NCI-H1694 (cell line): ENCODE data around the gene BZW2.

ENCODE experiments used
- DNase-seq: peaks from one replicate; lab custom pipeline; 2025; lab: John Stamatoyannopoulos, UW

BZW2 gene

DNA sequence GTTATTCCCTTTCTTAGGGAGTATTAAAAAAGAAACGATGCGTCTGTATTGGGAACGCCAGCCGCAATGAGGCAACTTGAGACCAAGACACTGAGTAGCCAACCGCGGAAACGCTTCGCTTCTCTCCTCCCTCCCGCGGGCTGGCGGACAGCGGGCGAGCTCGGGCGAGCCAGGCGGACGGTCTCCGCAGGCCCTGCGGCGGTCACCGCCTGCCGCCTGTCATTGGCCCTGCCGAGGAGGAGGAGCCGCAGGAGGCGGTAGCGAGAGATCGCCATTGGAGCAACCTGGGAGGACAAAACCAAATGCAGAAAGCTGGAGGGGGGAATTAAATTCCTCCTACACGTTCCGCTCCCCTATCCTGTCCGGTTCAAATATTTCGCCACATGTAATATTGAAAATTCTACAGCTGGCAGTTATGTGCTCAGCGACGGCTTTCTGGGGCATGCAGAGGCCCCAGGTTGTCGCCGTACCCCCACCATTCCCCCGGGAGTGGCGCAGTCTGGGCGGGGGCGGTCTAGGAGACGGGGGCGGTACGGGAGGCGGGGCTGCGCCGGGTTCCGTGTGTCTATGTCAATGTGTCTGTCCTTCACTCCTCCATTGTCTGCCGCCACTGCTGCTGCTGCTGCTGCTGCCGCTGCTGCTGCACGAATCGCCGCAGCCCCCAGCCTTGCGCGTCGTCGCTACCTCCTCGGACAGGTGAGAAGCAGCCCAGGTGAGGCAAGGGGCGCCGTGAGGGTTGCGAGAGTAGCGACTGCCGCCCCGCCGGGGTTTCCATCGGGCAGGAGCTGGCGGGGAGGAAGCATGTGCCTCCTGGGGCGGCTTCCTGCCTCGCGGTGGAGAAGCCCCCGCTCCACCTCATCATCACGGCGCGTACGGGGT, at the start of gene BZW2, which contains the start of gene ANKMY2:
Gene BZW2 (plus strand): TSS at position 589 of the 879 bp plus-strand sequence. CDS start 19,263 bp downstream, outside the sequence.
Gene ANKMY2 (minus strand): TSS at position 162 of the 879 bp plus-strand sequence. CDS start 181 bp downstream, outside the sequence.
- peak; percentile 81 for DNase-seq

DNA sequence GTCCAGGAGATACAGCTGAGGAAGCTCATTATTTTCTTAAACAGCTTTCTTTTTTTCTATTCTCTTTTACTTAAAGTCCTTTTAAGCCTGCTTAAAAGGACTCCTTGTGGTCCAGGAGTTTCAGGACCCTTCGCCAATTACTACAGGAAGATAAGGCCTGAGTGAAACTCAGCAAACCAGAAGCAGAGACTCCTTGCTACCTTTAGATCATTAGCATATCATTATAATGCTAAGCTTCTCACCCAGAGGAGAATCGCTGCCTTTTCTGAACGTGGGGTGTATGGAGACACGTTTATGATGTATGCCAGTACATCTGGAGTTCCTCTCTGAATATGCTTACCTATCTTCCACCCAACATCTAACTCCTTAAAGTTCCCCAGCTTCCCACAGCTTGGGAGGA, 48.0 kb upstream of the BZW2 start:
- no peak for DNase-seq

DNA sequence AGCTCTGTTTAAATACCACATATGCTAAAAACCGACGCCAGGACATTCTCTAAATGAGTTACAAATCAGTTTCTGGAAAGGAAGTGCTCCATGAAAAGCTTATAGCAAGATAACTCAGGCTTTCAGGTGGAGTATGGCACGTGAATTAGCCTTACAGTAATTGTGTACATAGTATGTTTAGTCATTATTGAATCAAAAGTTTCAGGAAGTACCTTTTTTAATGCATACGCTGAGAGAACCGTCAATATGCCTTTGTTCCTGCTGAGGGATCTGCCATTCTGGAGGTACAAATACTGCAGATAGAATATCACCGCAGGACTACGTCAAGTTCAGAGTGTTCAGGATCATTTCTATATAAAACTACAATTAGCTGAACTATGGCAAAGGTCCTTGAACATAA, 46.1 kb upstream of the BZW2 start:
- no peak for DNase-seq

DNA sequence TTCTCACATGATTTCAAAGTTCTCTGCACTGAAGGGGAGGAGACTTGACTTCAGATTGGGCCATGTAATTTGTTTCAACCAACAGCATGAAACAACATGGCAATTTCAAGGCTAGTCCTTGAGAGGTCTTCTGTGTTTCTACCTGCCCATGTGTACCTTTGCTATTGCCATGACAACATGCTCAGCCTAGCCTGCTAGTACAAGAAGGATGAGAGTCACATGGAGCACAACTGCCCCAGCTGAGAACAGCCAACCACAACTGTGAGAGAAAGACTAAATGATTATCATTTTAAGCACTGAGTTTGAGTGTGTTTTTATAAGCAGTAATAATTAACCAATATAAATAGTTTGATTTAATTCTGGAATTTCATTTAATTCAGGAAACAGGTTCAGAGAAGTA, 42.3 kb upstream of the BZW2 start:
- no peak for DNase-seq

DNA sequence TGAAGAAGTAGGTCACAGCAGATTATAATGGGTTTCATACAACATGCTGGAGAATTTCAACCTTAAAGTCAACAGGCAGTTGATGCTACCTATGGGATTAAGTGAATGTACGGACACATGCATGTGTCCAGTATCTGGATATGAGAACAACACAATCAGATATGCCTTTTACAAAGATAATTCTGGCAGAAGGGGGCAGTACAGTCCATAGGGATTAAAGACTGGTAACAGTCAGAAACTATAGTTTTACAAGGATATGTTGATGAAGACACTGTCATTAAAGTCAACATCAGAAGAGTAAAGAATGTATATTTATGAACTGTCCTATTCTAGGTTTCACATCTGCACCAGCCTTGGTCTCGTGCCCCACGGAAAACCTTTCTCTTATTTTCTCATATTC, 41.9 kb upstream of the BZW2 start:
- no peak for DNase-seq

DNA sequence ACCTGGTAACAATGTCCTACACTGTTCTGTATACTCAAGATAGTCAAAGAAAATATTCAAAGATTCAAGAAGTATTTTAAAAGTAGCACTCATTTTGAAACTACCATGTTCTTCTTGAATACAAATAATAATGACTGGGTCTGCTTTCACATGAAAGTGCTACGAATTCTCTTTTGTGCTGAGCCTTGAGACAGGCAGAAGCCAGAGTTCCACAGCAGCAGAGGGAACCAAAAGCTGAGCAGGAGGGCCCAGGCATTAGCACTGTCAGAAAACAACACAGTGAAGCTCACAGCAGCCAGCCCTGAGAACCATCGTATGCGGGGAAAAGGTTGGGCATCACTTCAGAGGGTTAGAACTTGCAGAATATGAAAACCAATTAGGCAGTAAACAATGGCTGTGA, 39.3 kb upstream of the BZW2 start:
- DNase-seq: no peak

DNA sequence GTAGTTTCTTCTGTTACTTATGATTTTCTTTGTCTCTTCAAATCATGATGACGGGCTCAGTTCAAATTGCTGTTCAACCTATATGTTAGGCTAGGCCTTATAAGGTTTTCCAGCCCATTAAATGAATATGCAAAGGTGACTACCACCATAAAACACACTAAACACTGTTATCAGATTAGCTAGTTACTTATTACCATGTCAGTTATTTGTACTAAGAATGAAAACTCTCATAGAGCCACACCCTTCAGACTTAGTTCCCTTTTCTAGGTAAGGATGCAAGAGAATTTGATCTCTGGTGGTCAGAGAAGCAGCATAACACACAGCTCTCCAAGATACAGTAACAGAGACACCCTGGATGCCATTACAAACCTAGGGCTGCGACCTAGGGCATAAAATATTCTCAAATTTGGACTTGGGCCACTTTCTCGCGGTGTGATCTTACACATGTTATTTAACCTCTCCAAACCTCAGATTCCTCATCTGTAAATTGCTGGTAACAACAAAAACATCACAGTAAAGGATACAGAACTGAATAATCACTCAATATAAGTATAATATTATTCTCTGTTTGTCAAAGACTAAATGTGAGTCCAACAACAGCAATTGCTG, 36.0 kb upstream of the BZW2 start:
- no peak for DNase-seq

DNA sequence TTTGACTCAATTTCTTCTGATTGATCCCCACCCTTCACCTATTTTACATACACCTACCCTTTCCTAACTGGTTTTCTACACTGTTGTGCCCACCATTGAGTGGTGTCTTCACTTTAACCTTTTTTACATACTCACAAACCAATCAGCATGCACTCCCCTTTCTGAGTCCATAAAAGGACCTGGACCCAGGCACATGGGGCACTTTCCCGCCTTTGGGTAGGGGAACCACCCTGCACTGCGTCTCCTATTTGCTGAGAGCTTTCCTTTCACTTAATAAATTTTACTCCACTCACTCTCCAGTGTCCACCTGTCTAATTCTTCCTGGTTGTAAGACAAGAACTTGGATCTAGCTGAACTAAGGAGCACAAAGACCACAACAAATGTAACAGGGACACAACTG, 34.3 kb upstream of the BZW2 start:
- DNase-seq: no peak

DNA sequence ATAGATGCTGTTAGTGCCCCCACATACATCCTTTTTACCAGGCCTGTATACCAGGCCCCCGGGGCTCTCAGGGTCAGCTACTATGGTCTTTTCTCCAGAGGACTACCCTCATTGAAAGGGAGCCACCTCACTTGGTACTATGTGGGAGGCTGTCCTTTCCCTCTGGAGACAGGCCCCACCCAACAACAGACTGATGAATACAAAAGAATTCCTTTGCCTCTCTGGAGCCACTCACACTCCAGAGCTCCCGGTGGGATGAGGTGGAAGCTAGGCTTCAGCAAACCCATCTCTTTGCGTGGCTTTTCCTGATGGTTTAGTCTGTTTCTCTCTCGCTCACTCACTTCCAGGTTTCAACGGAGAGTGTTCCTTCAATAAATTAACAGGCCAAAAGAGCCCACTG, 30.8 kb upstream of the BZW2 start:
- DNase-seq: no peak

DNA sequence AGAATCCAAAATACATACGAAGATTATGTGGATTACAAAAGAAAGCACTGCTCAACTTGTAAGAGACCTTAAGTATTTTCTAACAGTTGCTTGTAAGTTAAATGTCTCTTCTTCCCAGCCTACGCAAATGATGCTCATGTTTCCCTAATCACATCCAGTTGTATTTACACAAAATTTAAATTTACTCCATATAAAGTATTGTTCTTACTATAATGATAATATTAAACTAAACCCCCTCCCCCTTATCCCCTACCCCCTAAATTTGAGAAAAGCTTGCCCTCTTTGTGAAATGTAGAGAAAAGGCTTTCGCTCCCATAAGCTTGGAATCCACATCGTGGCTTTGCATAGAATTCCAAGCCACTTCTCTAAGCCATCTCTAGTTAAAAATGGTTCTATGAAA, 29.9 kb upstream of the BZW2 start:
- DNase-seq: no peak

DNA sequence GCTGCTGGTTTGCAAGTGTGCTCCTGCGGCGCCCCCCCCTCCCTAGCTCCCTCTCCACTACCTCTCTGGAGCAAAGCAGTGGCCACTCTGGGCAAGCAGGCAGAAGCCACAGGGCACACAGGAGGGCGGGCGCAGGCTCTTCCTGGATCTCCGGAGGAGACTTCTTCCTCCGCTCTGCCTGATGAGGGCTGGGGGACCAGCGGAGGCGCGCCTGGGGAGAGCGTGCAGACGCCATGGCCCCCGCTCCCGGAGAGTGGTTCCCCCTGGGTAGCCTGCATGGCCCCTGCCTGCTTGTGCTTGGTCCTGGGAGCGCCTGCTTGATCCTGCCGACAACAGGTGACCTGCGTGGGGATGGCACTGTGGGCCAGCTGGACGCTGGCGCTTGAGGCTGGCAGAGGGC, 29.4 kb upstream of the BZW2 start:
- DNase-seq: no peak

DNA sequence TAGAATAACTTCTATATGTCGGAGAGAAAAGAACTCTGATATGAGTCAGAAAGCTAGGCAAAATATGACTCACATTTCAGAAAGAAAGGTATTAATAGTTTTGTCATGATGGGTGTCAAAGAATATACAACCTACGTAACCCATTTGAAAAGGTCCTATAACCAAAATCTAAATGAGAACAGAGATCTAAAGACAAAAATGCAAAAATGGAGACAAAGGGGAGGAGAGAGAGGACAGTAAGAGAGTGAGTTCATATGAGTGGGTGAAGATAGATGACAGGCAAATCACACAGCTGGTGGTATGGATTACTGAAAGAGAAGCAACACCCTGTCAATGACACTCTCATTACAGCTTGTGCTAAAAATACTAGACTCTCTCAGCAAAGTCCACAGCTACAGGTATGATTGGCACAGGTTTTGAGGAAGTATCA, 26.0 kb upstream of the BZW2 start:
- DNase-seq: no peak

DNA sequence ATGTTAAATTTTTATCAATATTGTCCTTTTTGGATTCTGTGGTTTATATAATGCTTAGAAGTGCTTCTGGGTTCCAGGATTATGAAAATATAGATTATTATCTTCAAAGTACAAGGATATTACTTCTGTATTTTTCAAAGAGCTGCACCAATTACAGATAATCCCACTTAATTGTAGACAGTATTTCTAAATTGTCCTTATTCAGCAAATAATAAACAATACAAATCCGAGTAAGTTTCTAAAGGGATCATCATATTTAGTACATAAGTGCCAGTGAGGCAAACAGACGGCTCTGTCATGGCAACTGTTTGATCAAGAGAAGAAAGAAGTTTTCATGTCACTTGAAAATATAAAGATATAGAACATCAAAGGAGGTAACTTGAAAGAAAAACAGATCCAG, 19.6 kb upstream of the BZW2 start:
- DNase-seq: no peak

DNA sequence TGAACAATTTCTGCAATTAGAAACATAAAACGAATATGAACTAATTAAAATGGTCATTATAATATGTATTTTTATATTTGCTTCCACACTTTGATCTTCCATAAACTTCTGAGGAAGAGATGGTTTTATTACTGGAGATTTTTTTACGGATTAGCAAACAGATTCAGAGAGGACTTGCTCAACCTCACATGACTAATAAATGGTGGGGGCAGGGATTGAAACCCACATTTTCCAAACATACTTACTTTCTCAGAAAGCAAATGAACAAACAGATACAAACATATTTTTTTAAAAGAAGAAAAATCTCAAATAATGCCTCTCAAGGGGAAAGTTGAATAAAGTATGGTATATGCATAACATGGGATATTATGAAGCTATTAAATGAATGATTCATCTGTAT, 18.7 kb upstream of the BZW2 start:
- no peak for DNase-seq

DNA sequence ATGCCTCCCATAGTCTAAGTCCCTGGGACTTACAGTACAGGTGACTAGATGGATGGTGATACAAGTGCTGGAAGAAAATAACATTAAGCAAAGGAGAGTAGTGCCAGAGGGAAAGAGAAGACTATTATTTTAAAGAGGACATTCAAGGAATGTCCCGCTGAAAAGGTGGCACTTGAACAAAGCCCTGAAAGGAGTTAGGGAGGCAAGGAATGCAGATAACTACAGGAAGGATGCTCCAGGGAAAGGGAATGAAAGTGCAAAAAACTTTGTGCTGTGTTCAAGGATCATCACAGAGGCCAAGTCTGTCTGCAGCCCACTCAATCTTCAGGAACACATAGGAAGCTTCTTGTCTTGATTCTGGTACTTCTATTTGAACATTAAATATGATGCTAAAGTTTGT, 15.3 kb upstream of the BZW2 start:
- DNase-seq: no peak

DNA sequence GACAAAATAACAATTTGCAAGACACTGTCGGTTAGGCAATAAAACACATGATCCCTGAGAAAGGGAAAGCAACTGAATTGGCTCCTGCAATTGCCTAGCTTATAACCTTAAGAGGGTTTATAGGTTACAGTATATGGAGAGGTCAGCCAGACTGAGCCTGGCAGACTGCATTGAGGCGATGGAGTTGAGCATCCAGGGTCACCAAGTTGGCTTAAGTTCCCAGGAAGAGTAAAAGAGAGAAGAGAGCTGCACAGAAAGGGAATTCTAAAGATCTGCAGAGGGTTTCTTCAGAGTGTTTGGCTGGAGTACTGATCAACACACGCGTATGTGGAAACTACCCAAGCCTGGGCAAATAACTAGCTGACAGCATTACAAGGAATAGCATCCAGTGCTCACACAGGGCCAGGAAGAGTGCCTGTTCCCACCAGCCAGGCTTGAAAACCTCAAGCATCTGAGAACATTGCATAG, 11.7 kb upstream of the BZW2 start:
- DNase-seq: no peak

DNA sequence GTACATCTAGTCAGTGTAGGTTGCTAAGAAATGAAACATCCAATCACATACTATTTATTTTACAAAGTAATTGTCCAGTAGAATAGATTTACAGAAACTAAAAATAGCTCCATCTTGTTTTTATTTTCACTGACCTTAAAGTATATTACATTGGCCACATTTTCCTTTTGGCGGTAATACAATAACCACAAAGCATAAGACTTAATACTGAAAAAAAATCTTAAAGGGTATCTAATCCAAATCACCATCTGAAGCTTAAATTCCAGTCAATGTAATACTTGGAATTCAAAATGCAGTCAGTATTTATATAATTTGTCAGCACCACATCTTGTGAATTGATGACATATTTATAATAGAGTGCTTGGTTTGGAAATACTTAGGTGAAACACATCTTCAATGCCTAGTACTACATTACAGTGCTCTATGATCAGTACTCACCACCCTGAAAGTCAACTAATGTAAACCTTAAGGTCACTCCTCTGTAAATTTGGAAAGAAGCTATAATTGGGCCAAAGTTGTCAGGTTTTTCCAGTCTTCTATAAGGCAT, 9.4 kb upstream of the BZW2 start:
- no peak for DNase-seq

DNA sequence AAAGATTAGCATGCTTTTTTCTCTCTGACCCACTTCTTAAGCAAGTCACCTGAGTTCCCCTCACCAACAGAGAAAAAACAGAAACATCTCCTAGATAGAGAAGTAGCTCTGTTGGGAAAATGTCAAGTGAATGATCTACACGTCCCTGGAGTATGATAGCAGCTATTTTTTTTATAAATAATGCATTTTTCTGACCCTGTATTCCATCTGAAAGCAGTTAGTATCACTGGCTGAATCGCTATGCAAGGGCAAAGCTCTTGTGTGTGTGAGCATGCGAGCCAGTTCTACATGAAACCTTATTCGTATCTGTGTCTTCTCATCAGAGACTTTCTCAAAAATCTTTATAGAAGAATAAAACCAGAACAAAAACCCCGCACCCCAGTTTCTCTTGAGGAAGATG, 8.6 kb upstream of the BZW2 start:
- no peak for DNase-seq

DNA sequence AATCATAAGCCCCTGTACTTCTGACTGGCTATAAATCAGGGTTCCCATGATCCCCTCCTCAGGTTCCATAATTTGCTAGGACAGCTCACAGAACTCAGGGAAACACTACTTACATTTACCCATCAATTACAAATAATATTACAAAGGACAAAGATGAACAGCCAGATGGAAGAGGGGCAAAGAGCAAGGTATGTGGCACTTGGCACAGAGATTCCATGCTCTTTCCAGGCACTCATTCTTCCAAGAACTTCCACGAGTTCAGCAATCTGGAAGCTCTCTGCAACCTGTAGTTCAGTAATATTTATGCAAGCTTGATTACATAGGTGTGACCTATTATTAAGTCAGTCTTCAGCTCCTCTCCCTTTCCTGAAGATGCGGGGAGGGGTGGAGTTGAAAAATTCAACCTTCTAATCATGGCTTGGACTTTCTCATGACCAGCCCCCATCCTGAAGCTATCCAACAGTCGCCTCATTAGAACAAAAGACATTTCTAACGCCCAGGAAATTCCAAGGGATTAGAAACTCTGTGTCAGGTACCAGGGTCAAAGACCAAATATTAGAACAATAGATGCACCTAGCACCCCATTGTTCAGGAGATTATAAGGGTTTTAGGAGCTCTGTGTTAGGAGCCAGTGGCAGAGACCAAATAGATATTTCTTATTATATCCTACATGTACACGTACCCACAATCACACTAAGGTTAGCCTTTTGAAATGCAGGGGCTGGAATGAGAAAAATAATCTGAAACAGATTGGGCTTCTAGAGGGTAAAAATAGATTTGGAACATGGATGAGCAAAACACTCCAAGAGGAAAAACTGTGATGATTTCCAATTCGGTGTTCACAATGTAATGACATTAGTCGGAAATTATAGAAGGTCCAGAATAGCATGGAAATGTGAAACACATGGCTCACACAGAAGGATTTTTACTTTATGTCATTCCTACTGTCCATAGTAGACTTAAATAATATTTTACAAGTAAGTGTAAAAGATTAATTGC, 7.4 kb upstream of the BZW2 start:
- DNase-seq: no peak

DNA sequence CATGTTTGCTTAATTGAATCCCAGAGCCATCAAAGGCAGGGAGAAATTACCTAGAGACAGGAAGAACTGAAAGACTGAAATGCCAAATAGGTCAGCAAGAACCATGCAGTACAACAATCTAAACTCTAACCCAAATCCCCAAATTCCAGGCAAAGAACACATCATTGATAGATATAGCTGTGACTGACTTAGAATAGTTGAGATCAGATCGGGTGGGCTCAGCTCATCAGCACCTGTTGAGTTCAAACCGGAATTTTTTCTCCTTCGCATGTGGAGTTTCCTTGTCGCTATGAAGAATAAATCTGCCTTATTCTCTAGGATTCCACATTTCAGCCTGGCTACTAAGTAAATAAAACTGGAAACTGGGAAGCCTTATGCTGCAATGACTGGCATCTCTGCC, 1.8 kb upstream of the BZW2 start:
- DNase-seq: no peak

DNA sequence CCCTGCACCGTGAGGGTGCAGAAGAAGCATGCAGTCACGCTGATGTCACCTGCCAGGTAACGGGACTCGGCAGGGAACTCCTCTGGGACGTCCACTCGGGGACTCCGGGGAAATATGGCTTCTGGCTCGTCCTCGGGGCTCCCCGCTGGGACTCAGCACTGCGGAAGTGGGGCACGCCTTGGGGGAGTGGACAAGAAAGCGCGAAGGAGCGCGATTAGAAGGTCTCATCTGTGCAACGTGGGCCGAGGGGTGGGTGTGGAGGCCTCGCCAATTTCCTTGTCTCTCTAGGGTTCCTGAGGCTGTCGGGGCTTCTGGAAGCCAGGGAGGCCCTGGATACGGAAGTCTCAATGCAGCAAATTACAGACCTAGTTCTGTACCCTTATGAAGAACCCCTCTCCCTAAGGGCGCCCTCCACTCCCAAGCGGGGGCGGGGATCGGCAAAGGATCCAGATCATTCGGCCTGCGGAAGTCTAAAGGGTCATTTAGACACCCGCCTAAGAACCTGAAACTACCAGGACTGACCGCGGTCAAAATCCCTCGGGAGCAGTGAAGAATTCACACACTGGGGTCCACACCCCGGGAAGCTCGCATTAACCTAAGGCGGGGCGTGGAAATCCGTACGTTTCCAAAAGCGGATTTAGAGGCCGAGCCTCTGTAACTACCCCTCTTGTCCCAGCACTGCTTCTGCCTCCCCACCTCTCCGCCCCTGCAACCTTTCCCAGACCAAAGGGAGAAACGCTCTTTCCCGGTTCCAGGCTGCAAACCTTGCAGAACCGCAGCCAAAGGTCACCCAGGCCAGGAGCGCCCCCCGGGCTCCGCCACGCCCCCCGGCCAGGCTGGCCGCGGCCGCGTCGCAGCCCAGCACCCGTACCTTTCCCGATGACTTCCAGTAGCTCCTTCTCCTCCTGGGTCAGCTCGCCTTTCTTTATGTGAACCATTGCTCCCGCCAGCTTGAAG, 1.1 kb upstream of the BZW2 start:
- no peak for DNase-seq
